Ectodermal cell (in vitro differentiated cells): ENCODE measurements around the gene OMD. TPM values are rescaled to one million over a fixed set of nuclear protein-coding genes. Genes with fewer than 3 reads are reported as not detected.

Experiments used
- H3K27ac ChIP-seq: 2 replicates; pipeline ENCODE4 v1.7.0; 2013; ENCODE audit warnings: mild to moderate bottlenecking, low read depth, low read length; ENCODE audit not compliant: insufficient read depth, poor library complexity, severe bottlenecking
- H3K27me3 ChIP-seq: 2 replicates; pipeline ENCODE4 v1.7.0; 2013; ENCODE audit warnings: mild to moderate bottlenecking, low read length; ENCODE audit not compliant: insufficient read depth, control insufficient read depth, poor library complexity, severe bottlenecking
- H3K36me3 ChIP-seq: one replicate; pipeline ENCODE4 v1.7.0; 2013; ENCODE audit warnings: low read length; ENCODE audit not compliant: control insufficient read depth, insufficient read depth
- H3K4me1 ChIP-seq: one replicate; pipeline ENCODE4 v1.7.0; 2013; ENCODE audit warnings: low read length; ENCODE audit not compliant: control insufficient read depth, insufficient read depth
- H3K4me3 ChIP-seq: 2 replicates; pipeline ENCODE4 v1.7.0; 2013; ENCODE audit warnings: low read depth, low read length, control low read depth; ENCODE audit not compliant: insufficient read depth
- H3K9me3 ChIP-seq: 2 replicates; pipeline ENCODE4 v1.7.0; 2013; ENCODE audit warnings: mild to moderate bottlenecking, low read length, moderate library complexity; ENCODE audit not compliant: control insufficient read depth
- WGBS, 2 experiments: methylation state at CpG; one replicate each; pipeline ENCODE4 v1.1.7; 2013; ENCODE audit warnings: missing lambda C conversion rate in 2 of 2; 5-methylcytosine and 5-hydroxymethylcytosine counted together
- polyA plus RNA-seq, 4 experiments: library from polyadenylated mRNA; stranded (reverse); fragments of 50-300 nt; gene quantifications; one replicate each; pipeline ENCODE4 v1.2.3, GENCODE V29; 2013

The OMD gene
- polyA plus RNA-seq (2013, experiment 1 of 4), result not detected
- polyA plus RNA-seq (2013, experiment 2 of 4), result not detected
- polyA plus RNA-seq (2013, experiment 3 of 4), result not detected
- polyA plus RNA-seq (2013, experiment 4 of 4), result not detected

GRCh38 chr9:92424340-92424739 lies at the start of gene OMD:
OMD (minus strand) TSS chr9:92424471; CDS start chr9:92417558, 6,913 bp downstream.
- 100% methylated on average over 1 of the region's 1 CpG; no CpG with 5 or more reads in 1 of the 2 experiments for WGBS, 2 experiments
- Histone ChIP-seq H3K27ac (no peak within 1 kb of the TSS), H3K36me3 (no peaks in the 10 kb centered on the region), H3K4me3 (no peak within 1 kb of the TSS), H3K4me1 (no peaks in the 10 kb centered on the region), H3K27me3 (no peaks in the 10 kb centered on the region), H3K9me3 (no peaks in the 10 kb centered on the region)

- 93 to 100% methylated on average over 2 of the region's 2 CpGs for WGBS, 2 experiments
- H3K27ac ChIP-seq, result no peak overlapping the region
Measured at GRCh38 chr9:92468206-92468605, 43.9 kb upstream of the OMD start.

GRCh38 chr9:92467511-92467910 lies 43.2 kb upstream of the OMD start:
- 87 to 91% methylated on average over 2 of the region's 2 CpGs for WGBS, 2 experiments
- Histone ChIP-seq H3K27me3 (no peaks in the 10 kb centered on the region), H3K4me1 (no peaks in the 10 kb centered on the region), H3K36me3 (no peaks in the 10 kb centered on the region), H3K27ac (no peak overlapping the region), H3K9me3 (no peaks in the 10 kb centered on the region), H3K4me3 (no peak overlapping the region)

More at GRCh38 chr9:92468206-92468605, 43.9 kb upstream of the OMD start:
- Histone ChIP-seq H3K36me3 (no peaks in the 10 kb centered on the region), H3K4me1 (no peaks in the 10 kb centered on the region), H3K4me3 (no peak overlapping the region), H3K27me3 (no peaks in the 10 kb centered on the region), H3K9me3 (no peaks in the 10 kb centered on the region)

- no peaks in the 10 kb centered on the region for H3K27me3 ChIP-seq
- WGBS, 2 experiments, result 91 to 96% methylated on average over 1 of the region's 1 CpG
- no peaks in the 10 kb centered on the region for H3K9me3 ChIP-seq
- H3K4me1 ChIP-seq, result no peaks in the 10 kb centered on the region
- H3K4me3 ChIP-seq, result no peak overlapping the region
- no peaks in the 10 kb centered on the region for H3K36me3 ChIP-seq
- H3K27ac ChIP-seq, result no peak overlapping the region
Measured at GRCh38 chr9:92467041-92467440, 42.8 kb upstream of the OMD start.

GRCh38 chr9:92463984-92464383 lies 39.7 kb upstream of the OMD start:
- WGBS, 2 experiments, result 90 to 92% methylated on average over 3 of the region's 3 CpGs
- Histone ChIP-seq H3K27ac (no peak overlapping the region), H3K36me3 (no peaks in the 10 kb centered on the region), H3K4me3 (no peak overlapping the region), H3K9me3 (no peaks in the 10 kb centered on the region), H3K27me3 (no peaks in the 10 kb centered on the region), H3K4me1 (no peaks in the 10 kb centered on the region)

GRCh38 chr9:92463387-92463786 lies 39.1 kb upstream of the OMD start:
- Histone ChIP-seq H3K4me1 (no peaks in the 10 kb centered on the region), H3K27me3 (no peaks in the 10 kb centered on the region), H3K9me3 (no peaks in the 10 kb centered on the region), H3K4me3 (no peak overlapping the region), H3K36me3 (no peaks in the 10 kb centered on the region), H3K27ac (no peak overlapping the region)

GRCh38 chr9:92457576-92457975 lies 33.3 kb upstream of the OMD start:
- H3K27me3 ChIP-seq, result no peaks in the 10 kb centered on the region
- no peaks in the 10 kb centered on the region for H3K4me1 ChIP-seq
- 100% methylated on average over 2 of the region's 4 CpGs; no CpG with 5 or more reads in 1 of the 2 experiments for WGBS, 2 experiments
- no peaks in the 10 kb centered on the region for H3K9me3 ChIP-seq
- H3K4me3 ChIP-seq, result no peak overlapping the region
- H3K36me3 ChIP-seq, result no peaks in the 10 kb centered on the region
- H3K27ac ChIP-seq, result no peak overlapping the region

GRCh38 chr9:92455217-92455616 lies 30.9 kb upstream of the OMD start:
- Histone ChIP-seq H3K36me3 (no peaks in the 10 kb centered on the region), H3K27me3 (no peaks in the 10 kb centered on the region), H3K27ac (no peak overlapping the region), H3K9me3 (no peaks in the 10 kb centered on the region), H3K4me1 (no peaks in the 10 kb centered on the region), H3K4me3 (no peak overlapping the region)
- WGBS, 2 experiments, result 67 to 84% methylated on average over 2 to 3 of the region's 3 CpGs

- Histone ChIP-seq H3K4me3 (no peak overlapping the region), H3K4me1 (no peaks in the 10 kb centered on the region), H3K27me3 (no peaks in the 10 kb centered on the region), H3K9me3 (no peaks in the 10 kb centered on the region), H3K27ac (no peak overlapping the region), H3K36me3 (no peaks in the 10 kb centered on the region)
Measured at GRCh38 chr9:92446536-92446935, 22.3 kb upstream of the OMD start.

GRCh38 chr9:92444841-92445240 lies 20.6 kb upstream of the OMD start:
- Histone ChIP-seq H3K4me3 (no peak overlapping the region), H3K9me3 (no peaks in the 10 kb centered on the region), H3K27me3 (no peaks in the 10 kb centered on the region), H3K4me1 (no peaks in the 10 kb centered on the region), H3K27ac (no peak overlapping the region), H3K36me3 (no peaks in the 10 kb centered on the region)
- WGBS, 2 experiments, result 88 to 89% methylated on average over 4 of the region's 4 CpGs

- H3K27ac ChIP-seq, result no peak overlapping the region
- H3K4me3 ChIP-seq, result no peak overlapping the region
- H3K36me3 ChIP-seq, result no peaks in the 10 kb centered on the region
- H3K9me3 ChIP-seq, result no peaks in the 10 kb centered on the region
- WGBS, 2 experiments, result 86 to 94% methylated on average over 2 to 4 of the region's 6 CpGs
- H3K4me1 ChIP-seq, result no peaks in the 10 kb centered on the region
- no peaks in the 10 kb centered on the region for H3K27me3 ChIP-seq
Measured at GRCh38 chr9:92440751-92441046, 16.4 kb upstream of the OMD start.
